ENCODE measurements around the gene PSMD11.
A peak's percentile ranks its signal among the peaks of the same experiment; 100 is the strongest.

The PSMD11 gene

DNA sequence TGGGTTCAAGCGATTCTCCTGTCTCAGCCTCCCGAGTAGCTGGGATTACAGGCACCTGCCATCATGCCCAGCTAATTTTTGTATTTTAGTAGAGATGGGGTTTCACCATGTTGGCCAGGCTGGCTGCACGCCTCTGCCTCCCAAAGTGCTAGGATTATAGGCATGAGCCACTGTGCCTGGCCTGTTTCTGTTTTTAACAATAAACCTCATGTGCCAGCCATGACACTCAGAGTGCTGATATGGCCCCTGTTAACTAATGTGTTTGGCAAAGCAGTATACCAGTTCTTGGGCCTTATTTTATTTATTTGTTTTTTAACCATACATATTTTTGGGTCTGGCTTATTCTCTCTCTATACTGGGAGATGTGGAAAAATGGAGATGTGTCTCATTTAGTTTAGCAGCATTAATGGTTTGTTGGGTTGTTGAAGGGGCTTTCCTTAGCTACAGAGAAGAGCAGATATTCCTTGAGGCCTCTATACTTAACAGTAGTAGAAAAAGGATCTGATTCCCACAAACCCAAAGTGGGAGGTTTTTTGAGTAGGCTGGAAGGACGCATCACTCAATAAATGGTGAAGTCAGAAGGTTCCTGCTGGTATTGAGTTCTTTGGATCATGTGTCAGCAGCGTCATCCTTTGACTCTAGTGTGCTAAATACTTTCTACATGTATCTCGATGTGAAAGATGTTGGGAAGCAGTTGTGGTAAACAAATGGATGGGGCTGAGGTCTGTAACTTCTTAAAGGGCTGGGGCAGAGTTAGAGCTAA lies 26.3 kb downstream of the PSMD11 start:
- no peak for DNase-seq

DNA sequence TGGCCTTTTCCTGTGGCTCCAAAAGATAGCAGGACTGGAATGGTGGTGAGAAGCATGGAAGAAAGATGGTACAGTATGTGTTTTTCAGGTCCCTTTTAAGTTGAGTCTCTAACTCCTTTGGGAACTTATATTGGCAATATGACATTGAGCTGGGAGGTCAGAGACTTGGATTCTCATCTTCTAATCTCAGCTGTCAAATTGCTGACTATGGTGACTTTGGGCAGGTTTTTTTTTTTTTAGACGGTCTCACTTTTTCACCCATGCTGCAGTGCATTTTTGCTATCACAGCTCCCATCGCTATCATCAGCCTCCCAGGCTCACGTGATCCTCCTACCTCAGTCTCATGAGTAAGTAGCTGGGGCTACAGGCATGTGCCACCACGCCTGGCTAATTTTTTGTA lies 27.3 kb downstream of the PSMD11 start:
- no peak for DNase-seq

DNA sequence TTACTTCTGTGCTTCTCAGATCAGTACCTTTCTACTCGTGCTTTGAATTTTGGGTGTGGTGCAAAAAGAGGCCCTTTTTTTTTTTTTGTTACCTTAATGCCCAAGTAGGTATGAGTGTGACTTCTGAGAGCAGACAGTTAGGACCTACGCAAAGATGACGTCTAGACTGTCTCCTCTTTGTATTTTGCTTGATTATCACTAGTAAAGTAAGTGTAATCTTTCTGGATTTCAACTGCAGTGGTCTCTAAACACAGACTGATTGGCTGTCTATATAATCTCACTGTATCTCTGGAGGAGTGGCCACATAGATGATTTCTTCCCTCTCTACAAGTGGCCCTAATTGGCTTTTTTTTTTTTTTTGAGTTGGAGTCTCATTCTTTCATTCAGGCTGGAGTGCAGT lies 30.9 kb downstream of the PSMD11 start:
- DNase-seq: no peak

DNA sequence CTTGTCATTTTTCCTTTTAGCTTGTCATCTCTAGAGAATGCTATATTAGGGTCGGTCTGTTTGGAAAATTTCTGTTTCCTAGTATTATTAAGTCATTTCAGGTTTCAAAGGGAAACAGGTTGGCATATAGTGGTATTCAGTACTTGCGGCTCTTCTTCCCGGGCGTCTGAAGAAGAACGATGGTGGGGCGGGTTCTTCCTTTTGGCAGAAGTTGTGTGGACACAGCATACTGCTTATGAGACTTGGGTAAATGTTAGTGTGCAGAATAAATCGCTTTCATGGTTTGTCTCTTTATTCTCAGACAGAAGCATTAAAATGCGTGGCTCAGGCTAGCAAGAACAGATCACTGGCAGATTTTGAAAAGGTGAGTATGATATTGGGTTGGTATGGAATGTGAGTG lies 32.9 kb downstream of the PSMD11 start:
- no peak for DNase-seq

DNA sequence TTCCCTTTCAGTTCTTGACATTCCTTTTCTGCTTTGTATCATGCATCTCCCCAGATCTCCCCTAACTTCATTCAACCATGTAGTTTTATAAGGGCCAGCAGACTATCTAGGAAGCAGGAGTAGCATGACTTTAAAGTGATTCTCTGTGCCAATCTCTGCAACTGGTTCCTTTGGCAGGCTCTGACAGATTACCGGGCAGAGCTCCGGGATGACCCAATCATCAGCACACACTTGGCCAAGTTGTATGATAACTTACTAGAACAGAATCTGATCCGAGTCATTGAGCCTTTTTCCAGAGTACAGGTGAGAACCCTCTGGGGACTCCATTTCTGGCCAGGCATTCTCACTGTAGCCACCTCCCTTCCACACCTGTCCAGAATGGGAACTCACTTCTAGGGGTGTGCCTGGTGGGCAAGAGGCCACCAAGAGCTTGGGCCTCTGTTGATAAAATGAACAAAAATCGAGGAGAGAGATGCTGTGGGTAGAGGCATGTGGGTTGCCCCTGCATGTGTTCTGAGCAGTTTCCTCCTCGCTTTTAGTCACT lies 34.8 kb downstream of the PSMD11 start:
- no peak for DNase-seq

DNA sequence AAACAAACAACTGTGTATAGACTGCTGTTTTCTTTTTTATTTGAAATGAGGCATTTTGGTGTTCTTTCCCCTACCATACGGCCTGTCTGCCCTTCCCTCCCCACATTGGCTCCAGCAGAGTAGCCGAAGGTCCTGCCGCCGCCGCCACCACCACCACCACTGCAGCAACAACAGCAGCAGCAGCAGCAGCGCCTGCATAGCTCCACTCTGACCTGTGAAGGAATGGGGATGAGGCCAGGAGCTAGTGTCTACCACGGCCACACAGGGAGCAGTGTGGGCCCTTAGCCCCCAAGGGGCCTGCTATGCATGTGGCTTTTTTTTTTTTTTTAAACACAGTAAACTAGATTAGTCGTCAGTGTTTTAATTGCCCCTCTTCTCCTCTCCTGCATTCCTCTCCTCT lies 36.9 kb downstream of the PSMD11 start:
- no peak for DNase-seq

DNA sequence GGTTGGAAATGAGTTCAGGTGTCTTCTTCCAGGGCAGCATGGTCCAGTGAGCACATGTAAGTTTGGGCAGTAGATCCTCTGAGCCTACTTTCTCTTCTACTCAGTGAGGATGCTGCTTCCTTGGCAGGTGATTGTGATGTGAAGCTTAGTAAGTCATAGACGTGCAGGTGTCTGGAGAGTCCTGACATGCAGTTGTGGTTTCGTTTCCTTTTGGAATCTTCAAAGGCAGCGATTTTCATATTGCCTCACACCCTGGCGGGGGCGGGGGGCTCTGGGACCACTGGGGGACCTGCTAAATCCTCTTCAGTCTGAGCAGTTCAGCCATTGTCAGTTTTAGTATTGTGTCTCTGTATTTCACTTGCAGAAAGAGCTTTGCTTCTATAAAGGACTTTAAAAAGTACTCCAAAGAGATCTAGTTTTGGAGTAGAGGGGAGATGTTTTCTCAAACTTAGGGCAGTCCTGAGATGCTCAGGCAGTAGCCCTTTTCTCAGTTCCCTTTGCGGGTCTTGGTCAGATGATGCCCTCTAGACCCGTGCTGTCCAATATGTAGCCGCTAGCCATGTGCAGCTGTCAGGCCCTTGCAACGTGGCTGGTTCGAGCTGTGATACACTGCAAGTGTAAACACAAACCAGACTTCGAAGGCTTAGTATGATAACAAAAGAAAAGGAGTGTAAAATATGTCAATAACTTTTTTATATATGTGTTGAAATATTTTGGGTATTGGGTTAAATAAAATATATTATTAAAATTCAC lies 38.4 kb downstream of the PSMD11 start:
- no peak for DNase-seq

DNA sequence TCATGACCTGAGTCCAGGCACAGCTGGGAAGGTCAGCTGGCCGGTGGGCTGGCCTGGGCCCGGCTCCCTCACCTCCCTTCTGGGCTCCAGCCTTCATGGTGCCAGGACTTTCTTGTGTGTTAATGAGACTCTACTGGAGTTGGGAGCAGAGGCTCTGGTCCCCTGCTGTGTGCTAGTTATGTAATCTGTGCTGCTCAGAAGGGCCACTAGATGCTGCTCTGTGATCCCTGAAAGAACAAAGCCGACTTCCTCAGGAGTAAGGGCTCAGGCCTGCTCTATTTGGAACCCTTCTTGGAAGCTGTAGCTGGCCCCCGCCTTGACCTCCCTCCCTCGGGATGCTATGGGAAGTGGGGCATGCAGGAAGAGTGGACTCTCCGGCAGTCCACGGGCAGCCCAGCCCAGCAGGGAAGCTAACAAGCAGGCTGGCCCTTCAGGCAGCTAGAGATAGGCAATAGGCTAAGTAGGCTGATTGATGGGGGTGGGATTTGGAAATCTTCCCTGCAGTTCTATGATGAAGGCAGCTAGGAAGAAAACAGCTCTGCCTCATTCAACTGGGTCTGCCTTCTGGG lies 39.2 kb downstream of the PSMD11 start:
- DNase-seq: peak; percentile 68

DNA sequence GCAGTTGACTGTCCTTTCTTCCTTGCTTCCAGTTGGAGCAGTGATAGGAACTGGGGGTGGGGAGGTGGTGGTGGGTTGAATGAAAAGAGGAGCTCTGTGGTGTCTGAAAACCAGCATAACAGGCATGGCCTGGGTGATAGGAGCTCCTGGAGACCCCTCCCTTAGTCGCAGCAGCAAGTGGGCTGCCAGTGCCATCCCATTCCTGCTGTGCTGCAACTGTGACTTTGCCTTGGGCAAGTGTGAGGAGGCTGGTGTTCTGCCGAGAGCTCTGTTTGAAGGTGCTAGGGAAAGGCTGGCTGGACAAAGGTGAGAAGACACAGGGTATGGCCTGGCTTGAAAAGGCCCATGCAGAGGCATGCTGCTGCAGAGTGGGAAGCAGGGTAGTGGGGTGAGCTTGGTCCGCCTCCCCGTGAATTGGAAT lies 39.7 kb downstream of the PSMD11 start:
- DNase-seq: no peak

DNA sequence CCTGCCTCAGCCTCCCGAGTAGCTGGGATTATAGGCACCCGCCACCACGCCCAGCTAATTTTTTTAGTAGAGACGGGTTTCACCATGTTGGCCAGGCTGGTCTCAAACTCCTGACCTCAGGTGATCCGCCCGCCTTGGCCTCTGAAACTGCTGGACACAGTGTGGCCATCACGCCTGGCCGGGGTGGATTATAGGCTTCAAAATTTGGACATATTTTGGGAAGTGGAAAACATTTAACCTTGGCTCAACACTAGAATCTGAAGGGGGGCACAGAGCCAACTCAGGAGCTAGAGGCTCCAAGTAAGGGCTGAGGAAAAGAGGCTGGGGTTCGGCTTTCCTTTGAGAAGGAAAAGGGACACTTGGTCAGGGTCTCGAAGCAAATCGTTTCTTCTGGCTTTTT lies 40.3 kb downstream of the PSMD11 start:
- DNase-seq: no peak

DNA sequence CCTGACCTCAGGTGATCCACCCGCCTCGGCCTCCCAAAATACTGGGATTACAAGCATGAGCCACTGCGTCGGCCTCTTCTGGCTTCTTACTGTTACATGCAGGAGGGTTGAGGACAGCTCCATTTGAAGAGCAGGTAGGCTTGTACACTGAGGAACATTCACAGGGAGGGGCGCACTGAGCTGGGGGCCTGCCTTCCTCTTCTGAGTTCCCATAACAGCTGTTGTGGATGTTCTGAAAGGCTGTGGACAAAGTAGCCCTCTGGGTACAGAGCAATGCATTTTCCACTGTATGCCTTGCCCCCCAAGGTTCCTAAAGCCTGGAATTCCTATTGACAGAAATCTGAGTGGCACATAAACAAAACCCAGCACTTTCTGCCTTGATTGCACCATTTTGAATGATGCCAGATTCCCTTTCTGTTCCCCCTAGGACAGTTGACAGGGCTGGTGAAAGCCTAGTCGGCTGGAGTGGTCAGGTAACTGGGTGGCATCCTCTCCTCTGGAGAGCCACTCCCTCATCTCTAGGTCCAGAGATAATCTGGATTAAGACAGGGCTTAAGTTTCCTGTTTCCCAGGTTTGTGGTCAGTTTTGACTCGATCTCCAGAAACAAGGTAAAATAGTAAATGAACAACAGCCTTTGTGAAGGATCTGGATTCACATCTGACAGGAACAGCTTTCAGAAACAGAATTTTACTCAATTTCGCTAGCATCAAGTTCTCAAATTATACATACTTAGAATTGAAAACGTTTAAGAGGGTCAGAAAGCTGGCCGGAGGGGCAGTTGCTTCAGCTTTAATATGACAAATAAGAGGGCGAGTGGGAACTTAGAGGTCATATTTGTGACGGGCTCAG lies 41.2 kb downstream of the PSMD11 start:
- no peak for DNase-seq

DNA sequence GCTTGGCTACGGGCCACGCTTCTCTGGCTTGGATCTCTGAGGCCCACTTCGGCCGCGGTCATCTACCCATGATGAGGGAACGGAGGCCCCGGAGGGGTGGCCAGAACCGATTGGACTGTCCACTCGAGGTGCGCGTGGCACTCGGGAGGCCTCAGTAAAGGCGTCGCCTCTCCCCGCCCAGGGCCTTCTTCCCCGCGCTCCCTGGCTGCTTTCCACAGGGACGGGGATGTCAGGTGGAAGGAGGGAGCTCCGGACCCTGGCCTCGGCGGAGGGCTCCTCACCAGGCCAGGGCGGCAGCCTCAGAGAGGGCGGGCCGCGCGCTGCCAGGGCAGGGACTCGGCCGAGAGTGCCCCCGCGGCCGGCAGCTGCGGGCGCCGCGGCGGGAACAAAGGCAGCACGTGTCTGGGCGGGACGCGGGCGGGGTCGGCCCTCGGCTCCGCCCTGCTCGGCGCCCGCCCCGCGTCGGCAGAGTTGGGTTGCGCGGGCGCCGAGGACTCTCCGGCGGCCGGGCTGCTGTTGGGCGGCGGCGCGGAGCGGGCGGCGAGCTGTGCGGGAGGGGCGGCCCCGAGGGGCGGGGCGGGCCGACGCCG lies 41.9 kb downstream of the PSMD11 start:
- peak; percentile 67 for DNase-seq

DNA sequence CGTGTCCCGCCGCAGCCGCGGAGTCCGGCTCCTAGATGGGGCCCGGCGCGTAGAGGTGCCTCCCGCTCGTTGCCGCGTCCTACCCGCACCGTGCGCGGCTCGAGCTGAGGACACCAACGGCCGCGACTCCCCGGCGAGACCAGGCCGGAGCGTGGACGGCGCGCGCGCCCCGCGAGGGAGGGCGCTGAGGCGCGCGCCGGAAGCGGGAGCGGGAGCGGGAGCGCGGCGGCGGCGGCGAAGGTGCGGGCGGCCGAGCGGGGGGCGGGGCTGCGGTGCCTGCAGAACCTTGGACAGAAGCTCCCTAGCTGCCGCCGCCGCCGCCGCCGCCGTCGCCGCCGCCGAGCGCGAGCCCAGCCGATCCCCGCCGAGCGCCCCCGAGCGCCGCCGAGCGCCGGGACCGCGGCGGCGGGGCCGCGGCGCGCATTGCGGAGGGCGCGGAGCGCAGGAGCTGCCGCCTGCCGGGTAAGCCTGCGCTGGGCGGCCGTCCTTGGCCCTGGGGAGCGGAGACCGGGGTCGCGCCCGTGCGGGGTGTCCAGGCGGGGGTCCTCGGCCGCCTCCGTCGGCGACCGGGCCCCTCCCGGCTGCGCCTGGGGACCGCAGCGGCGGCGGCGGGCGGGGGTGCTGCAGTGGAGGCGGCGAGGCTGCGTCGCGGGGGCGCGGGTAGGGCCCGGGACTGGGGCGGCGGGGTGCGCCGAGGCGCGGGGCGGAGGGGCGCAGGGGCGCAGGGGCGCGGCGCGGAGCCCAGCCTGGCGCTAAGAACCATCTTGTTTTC lies 42.6 kb downstream of the PSMD11 start, which contains the start of gene CDK5R1:
CDK5R1 (plus strand) TSS at position 293 of the 772 bp plus-strand sequence. CDS start 628 bp downstream, outside the sequence.
- DNase-seq: peak; percentile 25

DNA sequence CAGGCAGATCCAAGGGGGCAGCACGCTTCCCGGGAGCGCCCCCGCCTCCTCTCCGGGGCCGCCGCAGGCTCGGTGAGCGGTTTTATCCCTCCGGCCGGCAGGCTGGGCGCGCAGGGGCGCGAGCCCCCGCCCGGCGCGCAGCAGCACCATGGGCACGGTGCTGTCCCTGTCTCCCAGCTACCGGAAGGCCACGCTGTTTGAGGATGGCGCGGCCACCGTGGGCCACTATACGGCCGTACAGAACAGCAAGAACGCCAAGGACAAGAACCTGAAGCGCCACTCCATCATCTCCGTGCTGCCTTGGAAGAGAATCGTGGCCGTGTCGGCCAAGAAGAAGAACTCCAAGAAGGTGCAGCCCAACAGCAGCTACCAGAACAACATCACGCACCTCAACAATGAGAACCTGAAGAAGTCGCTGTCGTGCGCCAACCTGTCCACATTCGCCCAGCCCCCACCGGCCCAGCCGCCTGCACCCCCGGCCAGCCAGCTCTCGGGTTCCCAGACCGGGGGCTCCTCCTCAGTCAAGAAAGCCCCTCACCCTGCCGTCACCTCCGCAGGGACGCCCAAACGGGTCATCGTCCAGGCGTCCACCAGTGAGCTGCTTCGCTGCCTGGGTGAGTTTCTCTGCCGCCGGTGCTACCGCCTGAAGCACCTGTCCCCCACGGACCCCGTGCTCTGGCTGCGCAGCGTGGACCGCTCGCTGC lies 43.3 kb downstream of the PSMD11 start:
- DNase-seq: no peak

DNA sequence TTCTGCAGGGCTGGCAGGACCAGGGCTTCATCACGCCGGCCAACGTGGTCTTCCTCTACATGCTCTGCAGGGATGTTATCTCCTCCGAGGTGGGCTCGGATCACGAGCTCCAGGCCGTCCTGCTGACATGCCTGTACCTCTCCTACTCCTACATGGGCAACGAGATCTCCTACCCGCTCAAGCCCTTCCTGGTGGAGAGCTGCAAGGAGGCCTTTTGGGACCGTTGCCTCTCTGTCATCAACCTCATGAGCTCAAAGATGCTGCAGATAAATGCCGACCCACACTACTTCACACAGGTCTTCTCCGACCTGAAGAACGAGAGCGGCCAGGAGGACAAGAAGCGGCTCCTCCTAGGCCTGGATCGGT lies 43.9 kb downstream of the PSMD11 start:
- peak; percentile 5 for DNase-seq

DNA sequence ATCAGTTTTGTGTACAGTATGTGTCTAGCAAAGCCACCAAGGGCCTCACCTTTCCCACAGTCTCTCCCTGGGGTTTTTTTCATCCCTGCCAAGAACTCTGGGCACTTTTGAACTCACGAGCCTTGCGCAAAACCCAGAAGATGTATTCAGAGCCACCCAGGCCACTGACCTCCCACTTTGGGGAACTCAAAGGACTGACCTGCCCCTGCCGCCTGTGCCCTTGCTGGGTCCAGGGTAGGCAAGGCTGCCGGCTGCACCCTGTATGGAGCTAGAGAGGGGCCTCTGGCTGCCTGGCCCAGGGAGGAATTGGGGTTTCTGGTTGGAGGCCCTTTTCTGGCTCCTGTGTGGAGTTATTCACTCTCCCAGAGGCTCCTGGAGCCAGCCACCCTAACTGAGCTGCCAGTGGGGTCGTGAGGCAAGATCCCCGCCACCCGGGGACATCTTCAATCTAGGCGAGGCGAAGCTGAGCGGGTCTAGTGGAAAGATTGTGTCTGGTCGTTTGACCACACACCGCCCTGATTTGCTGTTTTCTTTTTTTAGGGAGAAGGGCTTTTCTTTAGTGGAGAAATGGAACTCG lies 44.4 kb downstream of the PSMD11 start:
- no peak for DNase-seq

DNA sequence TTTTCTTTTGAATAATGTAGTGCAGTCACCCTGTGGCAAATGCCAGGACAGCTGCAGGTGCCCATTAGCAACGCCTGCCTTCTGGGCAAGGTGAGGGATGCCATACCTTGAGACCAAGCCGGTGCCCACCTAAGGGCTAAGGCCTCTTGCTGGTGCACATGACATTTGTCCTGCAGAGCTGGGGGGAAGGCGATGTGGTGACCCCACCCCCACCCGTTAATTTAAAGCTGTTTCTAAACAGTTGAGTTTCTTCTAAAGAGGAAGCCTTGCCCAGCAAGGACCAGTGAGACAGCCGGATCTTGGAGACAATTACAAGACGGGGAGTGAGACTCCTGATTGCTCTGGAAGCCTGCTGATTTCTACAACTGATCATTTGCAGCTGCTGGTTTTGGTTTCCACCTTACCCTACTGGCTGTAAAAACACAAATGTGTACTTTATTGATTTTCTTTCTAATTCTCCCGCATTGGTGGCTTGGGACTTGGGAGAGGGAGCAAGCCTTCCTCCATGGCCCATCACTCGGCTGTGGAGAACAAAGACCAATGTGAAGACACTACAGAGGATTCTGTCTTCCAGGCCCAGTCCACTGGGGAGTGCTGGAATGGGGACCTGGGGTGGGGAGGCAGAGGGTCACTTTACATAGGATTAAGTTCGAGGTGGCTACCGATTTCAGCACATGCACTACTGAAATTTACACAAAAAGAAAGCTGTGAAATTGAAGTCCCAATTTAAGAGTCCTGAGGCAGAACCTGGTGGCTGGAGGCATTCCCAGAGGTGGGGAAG lies 45.2 kb downstream of the PSMD11 start:
- no peak for DNase-seq

DNA sequence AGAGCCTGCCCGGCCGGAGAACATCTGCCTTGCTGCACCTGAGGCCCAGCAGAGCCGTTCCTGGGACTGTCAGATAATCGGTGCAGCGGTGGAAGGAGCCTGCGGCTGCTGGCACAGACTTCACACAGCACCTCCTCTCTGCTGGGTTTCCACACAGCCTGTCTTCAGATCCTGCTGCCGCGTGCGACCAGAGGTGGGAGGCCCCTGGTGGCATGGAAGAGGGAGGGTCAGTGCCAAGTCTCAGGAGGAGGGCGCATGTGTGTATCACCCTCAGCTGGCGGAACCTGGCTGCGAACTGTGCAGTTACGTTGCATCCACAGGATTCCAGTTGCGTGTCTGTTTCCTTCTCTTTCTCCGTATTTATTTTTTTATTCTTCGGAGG lies 45.8 kb downstream of the PSMD11 start:
- DNase-seq: peak; percentile 10

DNA sequence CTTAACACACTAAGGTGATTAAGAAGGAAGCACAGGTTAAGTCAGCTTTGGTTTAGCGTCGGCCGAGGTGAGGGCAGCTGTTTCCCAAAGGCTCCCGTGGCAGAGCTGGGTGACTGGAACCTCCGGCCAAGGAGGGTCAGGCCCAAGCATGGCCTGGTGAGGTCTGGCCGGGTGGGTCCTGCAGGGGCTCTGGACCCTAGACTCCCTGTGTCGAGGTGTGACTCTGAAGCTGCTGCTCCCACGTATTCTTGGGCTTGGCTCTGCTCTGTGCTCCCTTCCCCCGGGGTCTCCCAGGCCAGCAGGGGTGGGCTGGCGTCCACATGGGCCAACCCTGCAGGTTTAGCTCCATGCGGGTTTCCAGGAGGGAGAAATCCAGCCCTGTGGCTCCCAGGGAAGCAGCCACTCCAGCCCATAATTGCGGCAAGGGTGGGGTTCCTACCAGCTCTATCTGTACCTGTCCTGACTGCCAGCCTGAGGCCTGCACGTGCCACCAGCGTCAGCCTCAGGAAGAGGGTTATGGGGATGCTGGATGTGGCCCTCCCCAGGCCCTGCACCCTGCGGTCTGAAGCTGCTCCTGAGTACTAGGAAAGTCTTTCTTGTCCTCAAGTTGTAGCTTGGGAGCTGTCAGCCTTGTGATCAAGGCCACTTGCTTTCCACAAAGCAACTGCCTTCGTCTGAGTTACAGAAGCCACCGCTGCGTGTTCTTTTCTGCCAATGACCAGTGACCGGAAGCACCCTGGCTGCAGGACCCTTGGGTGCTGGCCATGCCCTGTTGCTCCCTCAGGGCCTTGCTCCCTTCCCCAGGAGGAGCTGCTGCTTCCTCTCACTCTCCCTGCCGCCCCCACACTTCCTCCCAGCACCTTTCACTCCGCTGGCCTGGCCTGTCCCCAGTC lies 47.3 kb downstream of the PSMD11 start:
- DNase-seq: no peak
